Measurements from ENCODE around the gene GRK2.
"Not testable (repeated sequence)": the region's sequence is repeated elsewhere in the genome, so short reads cannot be mapped to it uniquely, and the experiment has no call there.

Gene GRK2

DNA sequence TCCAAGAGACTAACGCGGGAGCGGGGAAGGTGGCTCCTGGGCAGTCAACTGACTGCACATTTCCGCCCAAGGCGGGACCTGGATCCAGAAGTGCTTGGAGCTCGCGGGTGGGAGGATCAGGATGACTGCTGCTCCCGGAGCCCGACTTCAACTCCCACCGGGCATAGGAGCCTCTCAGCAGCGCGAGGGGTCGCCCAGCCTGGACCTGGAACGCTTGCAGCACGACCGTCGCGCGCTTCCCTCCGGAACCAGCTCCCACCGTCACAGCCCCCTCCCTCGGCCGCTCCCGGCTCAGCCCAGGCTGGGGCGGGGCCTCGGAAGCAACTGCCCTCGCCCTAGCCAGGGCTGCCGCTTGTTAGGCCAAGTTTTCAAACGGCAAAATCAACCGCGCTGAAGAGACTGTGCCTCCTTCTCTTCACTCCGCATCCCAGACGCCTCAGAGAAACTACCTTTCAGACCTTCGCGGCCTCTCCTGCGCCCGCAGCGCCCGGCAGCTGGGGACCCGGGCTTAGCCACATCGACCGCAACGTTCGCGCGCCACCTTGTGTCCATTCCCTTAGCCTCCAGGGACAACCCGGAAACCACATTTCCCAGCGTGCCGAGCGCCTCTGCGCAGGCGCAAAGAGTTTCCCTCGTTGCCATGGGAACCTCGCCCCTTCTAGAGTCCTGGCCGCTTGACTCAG, 51.1 kb downstream of the GRK2 start:
- DNase-seq = peak; percentile 98

DNA sequence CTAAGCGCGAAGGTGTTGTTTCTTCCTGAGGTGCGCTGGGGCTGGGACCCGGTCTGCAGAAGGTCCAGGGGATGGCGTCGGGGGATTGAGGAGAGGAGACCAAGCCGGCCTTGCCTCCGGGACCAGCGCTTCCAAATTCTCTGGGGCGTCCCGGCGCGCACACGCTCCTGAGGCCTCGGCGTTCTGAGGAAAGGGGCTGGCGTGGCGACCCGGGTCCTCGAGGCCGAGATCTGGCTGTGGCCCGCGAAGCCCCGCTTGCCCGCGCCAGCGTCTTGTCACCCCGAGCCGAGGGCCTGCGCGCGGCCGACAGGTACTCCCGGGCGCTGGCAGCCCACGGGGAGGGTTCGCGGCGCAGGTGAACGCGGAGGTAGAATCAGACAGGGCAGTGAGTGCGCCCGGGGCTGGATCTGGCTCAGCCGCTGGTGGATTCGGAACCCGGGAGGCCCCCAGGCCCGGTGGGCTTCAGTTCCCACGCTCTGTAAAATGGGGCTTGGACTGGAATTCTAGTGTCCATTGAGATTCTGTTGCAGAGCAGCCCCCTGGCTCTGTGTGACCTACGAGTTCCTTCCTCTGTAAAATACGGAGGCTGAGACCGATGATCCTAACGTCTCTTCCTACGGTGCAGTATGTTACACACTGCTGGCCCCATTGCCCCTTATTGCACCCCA, 51.7 kb downstream of the GRK2 start:
- peak; percentile 18 for DNase-seq

GRCh38 chr11:67318876-67319275, 52.6 kb downstream of the GRK2 start:
- not testable (repeated sequence) for DNase-seq

DNA sequence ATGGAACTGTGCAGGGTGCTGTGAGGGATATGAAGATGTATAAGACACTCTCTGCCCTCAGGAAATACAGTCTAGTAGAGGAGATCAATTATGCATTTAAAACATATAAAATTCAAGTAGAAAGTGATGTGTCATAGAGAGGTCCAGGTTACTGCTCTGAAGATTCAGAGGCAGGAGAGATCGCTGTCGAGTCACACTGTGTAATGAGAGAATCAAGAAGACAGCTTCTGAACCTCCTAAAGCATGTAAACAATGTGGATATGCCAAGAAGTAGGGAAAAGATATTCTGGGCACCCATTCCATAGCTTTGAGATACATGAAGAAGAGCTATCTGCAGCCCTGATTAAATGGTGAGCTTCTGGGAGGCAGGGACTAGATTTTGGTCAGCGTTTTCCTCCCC, 53.7 kb downstream of the GRK2 start:
- no peak for DNase-seq

- no peak for DNase-seq
These were observed 54.4 kb downstream of the GRK2 start for GRCh38 chr11:67320691-67321090.

- peak; percentile 50 for DNase-seq
These were observed 55.1 kb downstream of the GRK2 start for GRCh38 chr11:67321313-67321871.

GRCh38 chr11:67322049-67322448, 55.8 kb downstream of the GRK2 start:
- DNase-seq = no peak

- no peak for DNase-seq
These were observed 57.3 kb downstream of the GRK2 start for GRCh38 chr11:67323526-67323925.

- no peak for DNase-seq
These were observed 65.9 kb downstream of the GRK2 start for GRCh38 chr11:67332081-67332691.

All from OCI-M1 (cell line).